ENCODE measurements around the gene TM4SF18. TPM values are rescaled to one million over a fixed set of nuclear protein-coding genes. Genes with fewer than 3 reads are reported as not detected.
"Not testable (repeated sequence)": the region's sequence is repeated elsewhere in the genome, so short reads cannot be mapped to it uniquely, and the experiment has no call there.

TM4SF18 gene
- total RNA-seq, 1 experiment from 2014 or later: not detected

DNA sequence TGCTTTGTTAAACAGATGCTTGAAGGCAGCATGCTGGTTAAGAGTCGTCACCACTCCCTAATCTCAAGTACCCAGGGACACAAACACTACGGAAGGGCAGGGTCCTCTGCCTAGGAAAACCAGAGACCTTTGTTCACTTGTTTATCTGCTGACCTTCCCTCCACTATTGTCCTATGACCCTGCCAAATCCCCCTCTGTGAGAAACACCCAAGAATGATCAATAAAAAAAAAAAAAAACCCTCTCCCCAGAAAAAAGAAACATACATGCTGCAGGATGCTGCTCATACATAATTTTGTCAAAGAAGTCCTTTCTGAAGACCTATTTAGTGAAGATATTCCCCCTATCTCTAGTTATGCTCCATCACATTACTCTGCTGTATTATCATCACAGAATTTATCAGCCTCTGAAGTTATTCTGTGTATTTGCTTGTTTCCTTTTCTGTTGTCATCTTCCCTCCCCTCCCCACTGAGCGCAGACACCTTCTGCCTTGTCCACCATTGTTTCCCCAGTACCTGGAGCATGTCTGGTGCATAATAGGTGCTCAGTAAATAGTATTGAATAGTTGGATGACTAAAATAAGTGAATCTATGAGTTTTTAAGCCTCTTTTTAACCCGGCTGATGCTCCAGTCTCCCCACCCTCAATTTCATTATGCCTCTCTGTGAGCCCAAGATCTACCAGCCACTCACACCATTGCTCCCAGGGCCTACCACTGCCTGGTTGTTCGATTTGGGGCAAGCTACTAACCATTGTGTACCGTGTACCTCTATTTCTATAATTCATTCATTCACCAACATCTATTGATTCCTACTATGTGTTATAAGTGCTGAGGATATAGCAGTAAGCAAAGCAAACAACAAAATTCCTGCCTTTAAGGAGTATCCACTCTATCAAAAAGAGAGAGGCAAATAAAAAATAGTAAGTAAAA, 48.0 kb upstream of the TM4SF18 start:
- no peak overlapping the region for H3K27ac ChIP-seq
- H3K27me3 ChIP-seq (ENCODE audit: insufficient read depth, low read depth): no peaks in the 10 kb centered on the region
- no peak overlapping the region for H2AFZ ChIP-seq
- no TSS peak for BruUV-seq (replicated peaks)
- CTCF ChIA-PET: no interaction called here
- no peak overlapping the region for H3K4me3 ChIP-seq
- no peaks in the 10 kb centered on the region for H3K9me3 ChIP-seq (ENCODE audit: insufficient read depth, low read depth)
- no peak for TF ChIP-seq EZH2 (IDR thresholded peaks at IDR 0.05; ENCODE audit: low read depth)
- TF ChIP-seq, protein P1, sequence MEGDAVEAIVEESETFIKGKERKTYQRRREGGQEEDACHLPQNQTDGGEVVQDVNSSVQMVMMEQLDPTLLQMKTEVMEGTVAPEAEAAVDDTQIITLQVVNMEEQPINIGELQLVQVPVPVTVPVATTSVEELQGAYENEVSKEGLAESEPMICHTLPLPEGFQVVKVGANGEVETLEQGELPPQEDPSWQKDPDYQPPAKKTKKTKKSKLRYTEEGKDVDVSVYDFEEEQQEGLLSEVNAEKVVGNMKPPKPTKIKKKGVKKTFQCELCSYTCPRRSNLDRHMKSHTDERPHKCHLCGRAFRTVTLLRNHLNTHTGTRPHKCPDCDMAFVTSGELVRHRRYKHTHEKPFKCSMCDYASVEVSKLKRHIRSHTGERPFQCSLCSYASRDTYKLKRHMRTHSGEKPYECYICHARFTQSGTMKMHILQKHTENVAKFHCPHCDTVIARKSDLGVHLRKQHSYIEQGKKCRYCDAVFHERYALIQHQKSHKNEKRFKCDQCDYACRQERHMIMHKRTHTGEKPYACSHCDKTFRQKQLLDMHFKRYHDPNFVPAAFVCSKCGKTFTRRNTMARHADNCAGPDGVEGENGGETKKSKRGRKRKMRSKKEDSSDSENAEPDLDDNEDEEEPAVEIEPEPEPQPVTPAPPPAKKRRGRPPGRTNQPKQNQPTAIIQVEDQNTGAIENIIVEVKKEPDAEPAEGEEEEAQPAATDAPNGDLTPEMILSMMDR (conservative IDR thresholded peaks at IDR 0.05): no peak
- H3K36me3 ChIP-seq (ENCODE audit: low read depth): no peaks in the 10 kb centered on the region
- intact Hi-C loops (cut with micrococcal nuclease; ENCODE audit: unreplicated experiment): no loop called here
- DNase-seq: no peak
- H3K9me2 ChIP-seq (ENCODE audit: insufficient read depth): no peaks in the 10 kb centered on the region
- peaks cover 57% of the 10 kb centered on the region for H3K4me1 ChIP-seq (replicated peaks; ENCODE audit: insufficient read depth)
- peaks cover 14% of the 10 kb centered on the region for H3K79me2 ChIP-seq (ENCODE audit: low read depth)
- H3F3A ChIP-seq (ENCODE audit: insufficient read depth, low read depth): peaks cover 51% of the 10 kb centered on the region
- POLR2A ChIA-PET (ENCODE audit: unreplicated experiment): interaction anchor here (0.6 to 0.7 kb wide), 2 partner anchors 9 to 39 kb away, joined by 3 to 7 read pairs; no protein-coding TSS in a partner anchor
- H3K4me2 ChIP-seq: no peak overlapping the region
- no peaks in the 10 kb centered on the region for H4K20me1 ChIP-seq (ENCODE audit: insufficient read depth)

DNA sequence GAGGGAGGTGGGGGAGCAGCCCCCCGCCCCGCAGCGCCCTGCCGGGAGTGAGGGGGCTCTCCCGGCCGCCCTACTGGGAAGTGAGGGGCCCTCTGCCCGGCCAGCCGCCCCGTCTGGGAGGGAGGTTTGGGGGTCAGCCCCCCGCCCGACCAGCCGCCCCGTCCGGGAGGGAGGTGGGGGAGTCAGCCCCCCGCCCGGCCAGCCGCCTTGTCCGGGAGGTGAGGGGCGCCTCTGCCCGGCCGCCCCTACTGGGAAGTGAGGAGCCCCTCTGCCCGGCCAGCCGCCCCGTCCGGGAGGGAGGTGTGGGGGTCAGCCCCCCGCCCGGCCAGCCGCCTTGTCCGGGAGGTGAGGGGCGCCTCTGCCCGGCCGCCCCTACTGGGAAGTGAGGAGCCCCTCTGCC, 46.8 kb upstream of the TM4SF18 start:
- H3K4me2 ChIP-seq; H3K4me3 ChIP-seq; H3K27ac ChIP-seq; H3K36me3 ChIP-seq (ENCODE audit: low read depth); H2AFZ ChIP-seq; CTCF ChIA-PET; DNase-seq; BruUV-seq (replicated peaks); H4K20me1 ChIP-seq (ENCODE audit: insufficient read depth); H3K9me2 ChIP-seq (ENCODE audit: insufficient read depth); H3K27me3 ChIP-seq (ENCODE audit: insufficient read depth, low read depth); POLR2A ChIA-PET (ENCODE audit: unreplicated experiment); H3K9me3 ChIP-seq (ENCODE audit: insufficient read depth, low read depth); intact Hi-C loops (cut with micrococcal nuclease; ENCODE audit: unreplicated experiment): not testable (repeated sequence)
- Histone ChIP-seq H3K79me2 (ENCODE audit: low read depth) (peaks cover 26% of the 10 kb centered on the region), H3F3A (ENCODE audit: insufficient read depth, low read depth) (peaks cover 47% of the 10 kb centered on the region), H3K4me1 (replicated peaks; ENCODE audit: insufficient read depth) (peaks cover 54% of the 10 kb centered on the region)

DNA sequence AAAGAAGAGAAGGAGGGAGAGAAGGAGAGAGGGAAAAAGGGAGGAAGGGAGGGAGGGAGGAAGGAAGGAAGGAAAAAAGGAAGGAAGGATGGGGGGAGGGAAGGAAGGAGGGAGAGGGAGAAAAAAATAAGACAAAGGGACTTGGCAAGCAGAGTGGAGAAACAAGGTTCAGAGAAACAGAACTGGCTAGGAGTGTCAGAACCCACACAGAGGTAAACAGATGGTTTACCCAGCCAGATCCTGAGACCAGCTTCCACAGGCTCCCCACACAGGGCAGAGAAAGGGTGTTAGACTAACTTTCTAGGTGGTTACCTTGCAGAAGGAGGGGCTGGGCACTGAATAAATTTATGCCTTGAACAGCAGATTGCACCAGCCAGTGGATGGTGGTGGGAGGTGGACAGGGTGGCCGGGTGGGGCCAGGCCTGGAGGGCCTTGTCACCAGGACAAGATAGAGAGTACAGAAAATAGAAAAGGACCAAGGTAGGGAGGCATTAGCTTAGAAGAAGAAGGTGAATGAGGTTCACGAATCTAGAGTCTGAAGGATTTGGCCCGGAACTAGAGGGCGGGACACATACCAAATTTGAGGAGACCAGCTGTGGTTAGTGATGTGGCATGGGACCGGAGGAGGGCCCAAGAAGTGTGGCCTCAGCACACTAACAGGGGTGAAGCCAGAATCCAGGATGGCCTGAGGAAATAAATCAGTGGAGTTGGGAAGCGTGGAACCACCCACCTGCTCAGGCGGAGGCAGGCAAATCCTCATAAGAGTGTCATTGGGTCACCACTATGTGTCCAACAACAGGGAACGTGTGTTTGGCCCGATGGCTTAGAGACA, 45.3 kb upstream of the TM4SF18 start:
- POLR2A ChIA-PET (ENCODE audit: unreplicated experiment): interaction anchor here (0.5 to 2.1 kb wide), 6 partner anchors 8 to 280 kb away, joined by 3 to 35 read pairs (median 8); no protein-coding TSS in a partner anchor
- Histone ChIP-seq H3K27ac (peak overlapping the region; percentile 99), H3K36me3 (ENCODE audit: low read depth) (peaks cover 25% of the 10 kb centered on the region), H3K9me2 (ENCODE audit: insufficient read depth) (no peaks in the 10 kb centered on the region), H2AFZ (no peak overlapping the region), H3K4me1 (replicated peaks; ENCODE audit: insufficient read depth) (peaks cover 54% of the 10 kb centered on the region), H3K4me3 (peak overlapping the region; percentile 92), H3F3A (ENCODE audit: insufficient read depth, low read depth) (peaks cover 43% of the 10 kb centered on the region), H3K4me2 (peak overlapping the region; percentile 98), H3K27me3 (ENCODE audit: insufficient read depth, low read depth) (no peaks in the 10 kb centered on the region), H4K20me1 (ENCODE audit: insufficient read depth) (no peaks in the 10 kb centered on the region), H3K79me2 (ENCODE audit: low read depth) (peaks cover 41% of the 10 kb centered on the region), H3K9me3 (ENCODE audit: insufficient read depth, low read depth) (no peaks in the 10 kb centered on the region)
- intact Hi-C loops (cut with micrococcal nuclease; ENCODE audit: unreplicated experiment): no loop called here
- BruUV-seq (replicated peaks): no TSS peak
- no peak for TF ChIP-seq EZH2 (IDR thresholded peaks at IDR 0.05; ENCODE audit: low read depth)
- TF ChIP-seq, protein P1 (conservative IDR thresholded peaks at IDR 0.05): no peak
- CTCF ChIA-PET: interaction anchor here (0.7 to 1.2 kb wide), 3 partner anchors 26 to 112 kb away, joined by 3 to 5 read pairs (median 4); partner anchors contain the start of gene TM4SF4
- DNase-seq: peak in 1 of 2 experiments; percentile 22

Data from PC-9 (cell line).